SU-DHL-6 (cell line): ENCODE measurements around the gene IKBKE.

ENCODE experiments used
- H2AFZ ChIP-seq: fragments of 200-600 bp; sonication (generic); 2 replicates; pipeline ENCODE4 v1.6.1; 2014; ENCODE audit warnings: low read depth, mild to moderate bottlenecking, moderate library complexity, mixed read lengths, antibody characterized with exemption, low read length; ENCODE audit not compliant: severe bottlenecking
- H3F3A ChIP-seq: fragments of 200-600 bp; shearing (Covaris generic); 2 replicates; pipeline ENCODE4 v1.6.0; 2016; ENCODE audit warnings: antibody characterized with exemption, mild to moderate bottlenecking; ENCODE audit not compliant: insufficient read depth
- H3K27ac ChIP-seq: fragments of 200-600 bp; sonication (generic); 2 replicates; pipeline ENCODE4 v1.5.1; 2016; ENCODE audit warnings: low read depth, mild to moderate bottlenecking, low read length, moderate library complexity, mixed read lengths
- H3K27me3 ChIP-seq: fragments of 200-600 bp; sonication (generic), shearing (Covaris generic); 2 replicates; pipeline ENCODE4 v1.6.0; 2014; ENCODE audit warnings: mild to moderate bottlenecking, low read length
- H3K36me3 ChIP-seq: fragments of 200-600 bp; sonication (generic); 2 replicates; pipeline ENCODE4 v1.6.1; 2014; ENCODE audit warnings: mild to moderate bottlenecking, low read length, mixed read lengths
- H3K4me2 ChIP-seq: fragments of 300-600, 200-600 bp; shearing (Covaris generic), sonication (generic); 2 replicates; pipeline ENCODE4 v1.6.0; 2014; ENCODE audit warnings: low read length, low read depth, mild to moderate bottlenecking; ENCODE audit not compliant: poor library complexity, severe bottlenecking
- H3K4me3 ChIP-seq: fragments of 200-600 bp; sonication (generic); 2 replicates; pipeline ENCODE4 v1.5.1; 2014; ENCODE audit warnings: antibody characterized with exemption, low read length, mild to moderate bottlenecking, mixed read lengths; ENCODE audit not compliant: insufficient read depth, poor library complexity, severe bottlenecking
- H3K79me2 ChIP-seq: fragments of 200-600 bp; sonication (generic); 2 replicates; pipeline ENCODE4 v1.6.1; 2014; ENCODE audit warnings: mild to moderate bottlenecking, low read length, moderate library complexity; ENCODE audit not compliant: insufficient read depth
- H3K9ac ChIP-seq: fragments of 200-600 bp; sonication (generic); 2 replicates; pipeline ENCODE4 v1.7.0; 2014; ENCODE audit warnings: mild to moderate bottlenecking, low read length
- H3K9me2 ChIP-seq: fragments of 200-600 bp; sonication (generic); replicated peaks from 2 replicates; pipeline ENCODE4 v1.6.1; 2014; ENCODE audit warnings: low read length; ENCODE audit not compliant: insufficient read depth
- H3K9me3 ChIP-seq: fragments of 200-600 bp; sonication (generic); 2 replicates; pipeline ENCODE4 v1.6.1; 2014; ENCODE audit warnings: low read length, mixed read lengths; ENCODE audit not compliant: insufficient read depth
- H4K20me1 ChIP-seq: fragments of 200-600 bp; sonication (generic); 2 replicates; pipeline ENCODE4 v1.6.1; 2014; ENCODE audit warnings: low read depth, mild to moderate bottlenecking, antibody characterized with exemption, low read length, moderate library complexity, mixed read lengths
- CTCF ChIP-seq: fragments of 200-600 bp; sonication (generic); IDR thresholded peaks from one replicate; pipeline ENCODE4 v1.5.1; 2017; ENCODE audit warnings: antibody characterized with exemption, mild to moderate bottlenecking, low read length, moderate library complexity; ENCODE audit not compliant: insufficient read depth, poor library complexity, severe bottlenecking
- EZH2phosphoT487 ChIP-seq: fragments of 200-600 bp; sonication (generic), shearing (Covaris generic); conservative IDR thresholded peaks from 2 replicates; pipeline ENCODE4 v1.6.1; 2018; ENCODE audit warnings: mild to moderate bottlenecking, antibody characterized with exemption, low read length, moderate library complexity, mixed read lengths

Gene IKBKE

DNA sequence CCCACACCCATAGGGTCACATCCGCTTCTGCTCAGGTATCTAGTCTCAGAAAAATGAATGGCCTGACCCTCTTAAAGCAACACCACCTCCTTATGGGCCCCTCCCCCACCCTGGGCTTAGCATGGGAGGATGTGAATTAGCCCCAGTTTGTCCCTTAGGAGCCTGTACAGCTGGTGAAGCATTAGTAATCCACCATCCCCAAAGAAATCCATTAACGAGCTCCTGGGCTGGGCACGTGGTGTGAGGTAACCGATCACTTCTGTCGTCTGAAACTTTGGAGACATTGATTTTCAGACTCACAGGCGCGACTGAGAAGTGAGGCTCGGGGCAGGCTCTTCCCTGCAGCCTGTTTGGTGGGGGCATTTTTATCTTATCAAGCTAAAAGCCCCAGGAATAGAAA, 47.5 kb downstream of the IKBKE start:
- Histone ChIP-seq H4K20me1 (no peaks in the 10 kb centered on the region), H3K9ac (no peak overlapping the region), H3K79me2 (no peaks in the 10 kb centered on the region), H2AFZ (no peak overlapping the region), H3F3A (no peaks in the 10 kb centered on the region), H3K27ac (no peak overlapping the region), H3K4me3 (no peak overlapping the region), H3K36me3 (no peaks in the 10 kb centered on the region), H3K9me3 (no peaks in the 10 kb centered on the region), H3K27me3 (no peaks in the 10 kb centered on the region), H3K4me2 (no peak overlapping the region), H3K9me2 (no peaks in the 10 kb centered on the region)
- TF ChIP-seq CTCF (no peak), EZH2phosphoT487 (no peak)

GRCh38 chr1:206518206-206518605, 47.9 kb downstream of the IKBKE start:
- Histone ChIP-seq H3K36me3 (no peaks in the 10 kb centered on the region), H3F3A (no peaks in the 10 kb centered on the region), H2AFZ (no peak overlapping the region), H3K27ac (no peak overlapping the region), H4K20me1 (no peaks in the 10 kb centered on the region), H3K9ac (no peak overlapping the region), H3K9me3 (no peaks in the 10 kb centered on the region), H3K4me3 (no peak overlapping the region), H3K79me2 (no peaks in the 10 kb centered on the region), H3K4me2 (no peak overlapping the region), H3K27me3 (no peaks in the 10 kb centered on the region), H3K9me2 (no peaks in the 10 kb centered on the region)
- TF ChIP-seq CTCF (no peak), EZH2phosphoT487 (no peak)

GRCh38 chr1:206518743-206519142, 48.5 kb downstream of the IKBKE start:
- Histone ChIP-seq H2AFZ (no peak overlapping the region), H4K20me1 (no peaks in the 10 kb centered on the region), H3K9me3 (no peaks in the 10 kb centered on the region), H3K9me2 (no peaks in the 10 kb centered on the region), H3F3A (no peaks in the 10 kb centered on the region), H3K27ac (no peak overlapping the region), H3K36me3 (no peaks in the 10 kb centered on the region), H3K27me3 (no peaks in the 10 kb centered on the region), H3K4me2 (no peak overlapping the region), H3K9ac (no peak overlapping the region), H3K79me2 (no peaks in the 10 kb centered on the region), H3K4me3 (no peak overlapping the region)
- TF ChIP-seq EZH2phosphoT487 (no peak), CTCF (no peak)

DNA sequence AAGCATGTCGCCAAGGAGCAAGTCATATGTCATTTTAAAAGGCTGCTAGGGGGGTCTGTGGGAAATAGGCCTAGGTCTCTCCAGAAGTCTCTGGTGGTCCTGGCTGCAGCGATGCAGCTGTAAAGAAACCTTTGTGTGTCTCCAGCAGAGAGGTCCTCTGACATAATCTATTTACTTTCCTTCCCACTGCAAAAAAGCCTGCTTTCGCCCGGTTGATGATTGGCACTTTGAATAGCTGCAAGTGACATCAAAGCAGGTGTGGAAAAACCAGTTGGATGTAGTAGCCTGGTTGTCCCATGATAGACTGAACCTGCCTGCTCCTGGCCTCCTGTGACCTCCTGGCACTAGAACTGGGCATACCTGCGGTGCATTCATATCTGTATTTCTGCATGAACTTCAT, 50.9 kb downstream of the IKBKE start:
- H3K9me2 ChIP-seq: no peaks in the 10 kb centered on the region
- TF ChIP-seq EZH2phosphoT487: no peak
- no peak for TF ChIP-seq CTCF
- no peak overlapping the region for H3K4me2 ChIP-seq
- H3K4me3 ChIP-seq: no peak overlapping the region
- no peak overlapping the region for H2AFZ ChIP-seq
- H3K9ac ChIP-seq: no peak overlapping the region
- H3K36me3 ChIP-seq: no peaks in the 10 kb centered on the region
- H3K79me2 ChIP-seq: no peaks in the 10 kb centered on the region
- H3F3A ChIP-seq: no peaks in the 10 kb centered on the region
- H3K9me3 ChIP-seq: no peaks in the 10 kb centered on the region
- no peaks in the 10 kb centered on the region for H3K27me3 ChIP-seq
- no peaks in the 10 kb centered on the region for H4K20me1 ChIP-seq
- H3K27ac ChIP-seq: no peak overlapping the region
